GM18499 (cell line): ENCODE data around the gene PRKCI.
"Not testable (repeated sequence)": the region's sequence is repeated elsewhere in the genome, so short reads cannot be mapped to it uniquely, and the experiment has no call there.

ENCODE experiments used
- ATAC-seq: cut with Tn5 transposase; IDR thresholded peaks from one replicate; pipeline ENCODE4 v1.9.1; 2021; ENCODE audit warnings: moderate number of reproducible peaks; ENCODE audit not compliant: insufficient read depth, unreplicated experiment

PRKCI gene

GRCh38 chr3:170331143-170331542 lies 108.9 kb downstream of the PRKCI start:
- ATAC-seq: no peak

- ATAC-seq: no peak
Observed at GRCh38 chr3:170337420-170337819, 115.2 kb downstream of the PRKCI start.

- no peak for ATAC-seq
Observed at GRCh38 chr3:170338690-170339340, 116.6 kb downstream of the PRKCI start.

GRCh38 chr3:170342273-170342672 lies 120.0 kb downstream of the PRKCI start:
- not testable (repeated sequence) for ATAC-seq

- not testable (repeated sequence) for ATAC-seq
Observed at GRCh38 chr3:170343859-170344258, 121.6 kb downstream of the PRKCI start.

- no peak for ATAC-seq
Observed at GRCh38 chr3:170344971-170345370, 122.7 kb downstream of the PRKCI start.

GRCh38 chr3:170346481-170347392 lies 124.5 kb downstream of the PRKCI start:
- ATAC-seq: no peak

- peak; percentile 38 for ATAC-seq
Observed at GRCh38 chr3:170350515-170351413, 128.5 kb downstream of the PRKCI start.

GRCh38 chr3:170352936-170353335 lies 130.7 kb downstream of the PRKCI start:
- peak; percentile 25 for ATAC-seq

GRCh38 chr3:170353485-170353884 lies 131.3 kb downstream of the PRKCI start:
- ATAC-seq: no peak

GRCh38 chr3:170354760-170355159 lies 132.5 kb downstream of the PRKCI start:
- no peak for ATAC-seq
